OCI-LY1 (cell line): ENCODE results near the gene RARA.
"Not testable (repeated sequence)": the region's sequence is repeated elsewhere in the genome, so short reads cannot be mapped to it uniquely, and the experiment has no call there.

ENCODE experiments used
- EZH2 ChIP-seq: fragments of 200-600 bp; sonication (generic), shearing (Covaris generic); IDR thresholded peaks from 2 replicates; pipeline ENCODE4 v1.8.0; 2017; ENCODE audit warnings: borderline replicate concordance, mixed run types, mild to moderate bottlenecking, antibody characterized with exemption, low read length, moderate library complexity, mixed read lengths
- TF ChIP-seq, protein P1 (sequence below): fragments of 200-600 bp; sonication (generic), shearing (Covaris generic); IDR thresholded peaks from 2 replicates; pipeline ENCODE4 v1.5.1; 2017; ENCODE audit warnings: mild to moderate bottlenecking, antibody characterized with exemption, low read length, moderate library complexity, mixed read lengths

DNA sequence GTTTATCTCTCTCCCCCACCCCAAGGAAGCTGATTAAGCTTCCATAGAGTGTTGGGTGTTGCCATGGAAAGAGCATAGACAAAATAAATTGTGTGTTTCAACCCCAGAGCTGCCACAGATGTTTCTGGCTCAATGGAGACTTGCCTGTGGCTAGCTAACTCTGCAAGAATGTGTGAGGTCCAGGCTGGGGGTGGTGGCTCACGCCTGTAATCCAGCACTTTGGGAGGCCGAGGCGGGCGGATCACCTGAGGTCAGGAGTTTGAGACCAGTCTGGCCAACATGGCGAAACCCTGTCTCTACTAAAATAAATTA, 4.5 kb upstream of the RARA start:
- TF ChIP-seq EZH2 = not testable (repeated sequence)
- TF ChIP-seq, protein P1, sequence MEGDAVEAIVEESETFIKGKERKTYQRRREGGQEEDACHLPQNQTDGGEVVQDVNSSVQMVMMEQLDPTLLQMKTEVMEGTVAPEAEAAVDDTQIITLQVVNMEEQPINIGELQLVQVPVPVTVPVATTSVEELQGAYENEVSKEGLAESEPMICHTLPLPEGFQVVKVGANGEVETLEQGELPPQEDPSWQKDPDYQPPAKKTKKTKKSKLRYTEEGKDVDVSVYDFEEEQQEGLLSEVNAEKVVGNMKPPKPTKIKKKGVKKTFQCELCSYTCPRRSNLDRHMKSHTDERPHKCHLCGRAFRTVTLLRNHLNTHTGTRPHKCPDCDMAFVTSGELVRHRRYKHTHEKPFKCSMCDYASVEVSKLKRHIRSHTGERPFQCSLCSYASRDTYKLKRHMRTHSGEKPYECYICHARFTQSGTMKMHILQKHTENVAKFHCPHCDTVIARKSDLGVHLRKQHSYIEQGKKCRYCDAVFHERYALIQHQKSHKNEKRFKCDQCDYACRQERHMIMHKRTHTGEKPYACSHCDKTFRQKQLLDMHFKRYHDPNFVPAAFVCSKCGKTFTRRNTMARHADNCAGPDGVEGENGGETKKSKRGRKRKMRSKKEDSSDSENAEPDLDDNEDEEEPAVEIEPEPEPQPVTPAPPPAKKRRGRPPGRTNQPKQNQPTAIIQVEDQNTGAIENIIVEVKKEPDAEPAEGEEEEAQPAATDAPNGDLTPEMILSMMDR = not testable (repeated sequence)
